GM10847 (cell line): Measurements from ENCODE around the gene RXFP4.

ENCODE experiments used
- POLR2A ChIP-seq: IDR thresholded peaks from 2 replicates; pipeline ENCODE4 v1.6.1; 2011; ENCODE audit not compliant: insufficient read length; ENCODE audit errors: extremely low read depth

Gene RXFP4

GRCh38 chr1:155946633-155947219 lies 5.3 kb downstream of the RXFP4 start:
- TF ChIP-seq POLR2A: no peak

DNA sequence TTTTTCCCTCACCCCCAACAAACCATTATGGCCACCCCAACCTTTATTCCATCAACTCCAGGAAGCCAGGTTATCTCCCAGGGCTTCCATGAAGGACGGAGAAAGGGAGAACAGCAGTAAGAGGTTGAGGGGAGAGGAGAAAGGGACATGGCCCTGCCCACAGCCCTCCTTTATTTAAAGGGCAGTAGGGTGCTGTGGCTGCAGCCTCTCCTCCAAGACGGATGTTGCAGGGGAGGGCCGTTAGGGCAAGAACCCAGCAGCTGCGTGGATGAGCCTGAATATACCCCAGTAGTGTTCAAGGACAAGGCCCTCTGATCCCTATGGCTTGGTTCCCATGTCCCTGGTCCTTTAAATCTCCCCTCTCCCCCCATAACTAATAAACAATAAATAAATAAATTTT lies 5.9 kb downstream of the RXFP4 start:
- TF ChIP-seq POLR2A: no peak

DNA sequence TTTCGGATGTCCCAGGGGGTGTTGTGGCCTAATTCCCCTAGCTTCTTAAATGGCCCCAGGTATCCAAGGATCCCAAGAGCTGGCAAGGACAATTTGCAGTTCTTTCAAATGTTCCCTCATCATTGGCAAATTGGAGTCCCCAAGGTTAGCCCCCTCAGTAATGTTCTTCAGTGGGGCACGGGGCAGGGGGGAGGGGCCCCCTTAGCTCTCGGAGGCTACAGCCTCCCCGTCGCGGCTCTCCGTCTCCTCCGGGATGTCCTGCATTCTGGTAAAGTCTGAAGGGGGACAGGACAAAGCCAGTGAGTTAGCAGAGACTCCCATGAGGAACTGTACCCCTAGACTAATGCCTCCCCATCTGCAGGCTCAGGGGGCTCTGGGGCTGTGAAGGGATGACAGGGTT lies 6.3 kb downstream of the RXFP4 start:
- TF ChIP-seq POLR2A: no peak

- TF ChIP-seq POLR2A: no peak
Measured at GRCh38 chr1:155950829-155951228, 9.4 kb downstream of the RXFP4 start.

GRCh38 chr1:155951753-155952504 lies 10.5 kb downstream of the RXFP4 start:
- TF ChIP-seq POLR2A: no peak

DNA sequence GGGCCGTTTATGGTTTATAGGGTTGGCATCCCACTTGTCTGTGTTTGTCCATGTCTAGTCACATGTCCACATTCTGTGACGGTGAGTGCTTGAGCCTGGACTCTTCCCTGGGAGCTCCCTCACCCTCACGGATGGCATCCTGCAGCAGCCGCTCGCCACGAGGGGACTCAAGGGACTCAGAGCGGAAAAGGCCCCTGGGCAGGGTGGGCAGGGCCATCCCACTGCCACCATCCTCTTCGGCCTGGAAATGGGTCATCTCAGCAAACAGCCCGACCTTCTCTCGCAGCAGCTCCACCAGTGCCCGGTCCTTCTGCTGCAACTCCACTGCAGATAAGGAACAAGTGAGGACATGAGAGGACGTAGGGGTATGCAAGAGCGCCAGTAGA lies 11.1 kb downstream of the RXFP4 start:
- no peak for TF ChIP-seq POLR2A

DNA sequence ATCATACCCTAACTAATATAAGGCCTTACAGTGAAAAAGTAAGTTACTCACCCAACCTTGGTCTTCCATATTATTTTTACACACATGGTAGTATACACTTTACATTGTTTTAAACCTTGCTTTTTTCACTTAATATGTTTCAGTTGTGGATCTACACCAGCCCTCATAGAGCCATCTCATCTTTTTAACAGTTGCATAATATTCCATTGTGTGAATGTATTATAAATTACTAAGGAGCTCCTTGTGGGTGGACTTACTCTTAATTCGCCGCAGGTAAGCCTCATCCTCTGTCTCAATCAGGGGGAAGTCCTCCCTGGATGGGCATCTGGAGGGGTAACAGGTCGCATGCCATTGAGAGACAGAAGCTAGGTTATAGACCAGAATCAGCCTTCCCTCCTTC lies 13.2 kb downstream of the RXFP4 start:
- TF ChIP-seq POLR2A: no peak

DNA sequence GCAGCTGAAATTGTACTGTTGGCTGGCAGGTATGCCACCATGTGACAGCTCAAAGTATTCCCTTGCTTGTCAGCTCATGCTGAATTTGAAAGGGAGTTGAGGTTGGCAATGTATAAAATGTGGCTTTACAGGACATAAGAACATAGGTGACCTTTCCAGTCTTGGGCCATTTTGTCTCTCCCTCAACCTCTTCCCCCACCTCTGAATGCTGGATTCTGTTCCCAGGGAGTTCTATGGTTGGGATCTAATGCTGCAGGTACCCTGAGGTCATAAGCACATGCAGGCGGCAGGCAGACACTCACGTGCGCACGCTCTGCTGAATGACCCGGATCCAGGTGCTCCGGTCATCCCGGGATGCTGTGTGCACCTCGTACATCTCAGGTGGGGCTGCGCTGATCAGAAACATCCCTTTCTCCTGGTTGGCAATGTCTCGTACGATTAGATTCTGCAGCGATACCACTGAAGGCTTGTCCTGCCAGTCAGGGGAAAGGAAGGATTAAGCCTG lies 16.0 kb downstream of the RXFP4 start:
- TF ChIP-seq POLR2A: no peak

- no peak for TF ChIP-seq POLR2A
Measured at GRCh38 chr1:155960081-155960745, 18.8 kb downstream of the RXFP4 start.

- TF ChIP-seq POLR2A: peak; percentile 9
Measured at GRCh38 chr1:155961937-155962336, 20.5 kb downstream of the RXFP4 start.

- no peak for TF ChIP-seq POLR2A
Measured at GRCh38 chr1:155962599-155963211, 21.3 kb downstream of the RXFP4 start.

DNA sequence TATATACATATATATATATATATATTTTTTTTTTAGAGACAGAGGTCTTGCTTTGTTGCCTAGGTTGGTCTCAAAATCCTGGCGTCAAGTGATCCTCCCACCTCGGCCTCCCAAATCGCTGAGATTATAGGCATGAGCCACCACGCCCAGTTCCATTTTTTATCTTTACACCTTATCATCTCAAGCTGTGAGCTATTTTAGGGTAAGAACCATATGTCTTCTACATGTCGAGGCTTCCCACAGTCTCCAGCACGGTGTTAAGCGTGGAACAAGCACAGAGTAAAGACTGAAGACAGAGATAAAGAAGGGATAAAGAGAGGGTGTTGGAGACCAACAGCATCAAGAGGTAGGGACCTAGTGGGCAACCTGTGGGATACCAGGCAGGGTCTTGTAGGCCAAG lies 22.8 kb downstream of the RXFP4 start:
- no peak for TF ChIP-seq POLR2A

GRCh38 chr1:155966135-155966534 lies 24.7 kb downstream of the RXFP4 start:
- no peak for TF ChIP-seq POLR2A

GRCh38 chr1:155966750-155967149 lies 25.3 kb downstream of the RXFP4 start:
- TF ChIP-seq POLR2A: no peak

DNA sequence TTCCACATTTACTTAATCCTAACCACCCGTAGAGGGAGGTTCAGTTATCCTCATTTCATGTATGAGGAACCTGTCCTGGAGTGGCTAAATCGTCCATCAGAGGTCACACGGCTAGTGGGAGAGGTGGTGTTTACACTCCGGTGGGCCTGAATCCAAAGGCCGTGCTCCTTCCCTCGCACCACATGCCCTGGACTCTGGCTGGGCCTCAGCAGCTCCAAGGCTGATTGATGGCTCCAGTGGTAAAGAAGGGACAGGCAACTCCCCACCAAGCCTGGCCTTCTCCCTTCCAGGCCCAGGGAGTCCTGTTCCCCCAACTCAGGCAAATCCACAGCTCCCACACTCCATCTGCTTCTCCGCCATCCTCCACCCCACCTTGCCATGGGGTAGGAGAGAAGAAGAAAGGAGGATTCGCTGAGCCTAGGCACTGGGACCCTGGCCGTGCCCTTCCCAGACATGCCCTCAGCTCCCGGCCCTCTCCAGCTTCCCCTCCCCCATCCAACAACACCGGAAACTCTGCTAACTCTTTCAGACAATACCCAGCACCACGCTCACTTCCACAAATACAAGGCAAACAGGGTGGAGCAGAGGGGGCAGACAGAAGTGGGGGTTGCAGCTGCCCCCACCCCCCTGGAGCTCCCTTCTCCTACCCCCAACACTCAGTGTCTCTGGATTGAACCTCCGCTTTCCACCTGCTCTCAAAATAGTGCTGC lies 26.1 kb downstream of the RXFP4 start:
- no peak for TF ChIP-seq POLR2A
